Bronchial epithelial cell (primary cell): Measurements from ENCODE around the gene ACACB. TPM values are rescaled to one million over a fixed set of nuclear protein-coding genes. Genes with fewer than 3 reads are reported as not detected.

Experiments
- DNase-seq: peaks from one replicate; pipeline ENCODE4 v3.0.0-alpha.2; 2010; ENCODE audit warnings: low read depth
- FAIRE-seq: peaks from 2 replicates; lab custom pipeline; 2011; peaks lifted over from hg19 to GRCh38; lab: Jason Lieb, UNC
- H3K27me3 ChIP-seq: 2 replicates; pipeline ENCODE4 v1.5.1; 2011; ENCODE audit warnings: low read length; ENCODE audit not compliant: control insufficient read depth, insufficient read depth
- H3K36me3 ChIP-seq: 2 replicates; pipeline ENCODE4 v1.5.1; 2011; ENCODE audit warnings: low read length; ENCODE audit not compliant: control insufficient read depth, insufficient read depth
- H3K4me3 ChIP-seq: 2 replicates; pipeline ENCODE4 v1.5.1; 2011; ENCODE audit warnings: mild to moderate bottlenecking, low read depth, low read length, control low read depth
- CTCF ChIP-seq: IDR thresholded peaks from 2 replicates; pipeline ENCODE4 v1.5.1; 2011; ENCODE audit warnings: mild to moderate bottlenecking, moderate library complexity, low read length, control low read depth, inconsistent platforms; ENCODE audit not compliant: insufficient read depth, severe bottlenecking
- total RNA-seq: library from RNA; depleted of rRNA; stranded (reverse); fragments of >200 nt; gene quantifications from 2 replicates; pipeline ENCODE4 v1.2.1, GENCODE V29; 2014

ACACB gene
- total RNA-seq, 1 donor from 2014 or later: 0.79 TPM

DNA sequence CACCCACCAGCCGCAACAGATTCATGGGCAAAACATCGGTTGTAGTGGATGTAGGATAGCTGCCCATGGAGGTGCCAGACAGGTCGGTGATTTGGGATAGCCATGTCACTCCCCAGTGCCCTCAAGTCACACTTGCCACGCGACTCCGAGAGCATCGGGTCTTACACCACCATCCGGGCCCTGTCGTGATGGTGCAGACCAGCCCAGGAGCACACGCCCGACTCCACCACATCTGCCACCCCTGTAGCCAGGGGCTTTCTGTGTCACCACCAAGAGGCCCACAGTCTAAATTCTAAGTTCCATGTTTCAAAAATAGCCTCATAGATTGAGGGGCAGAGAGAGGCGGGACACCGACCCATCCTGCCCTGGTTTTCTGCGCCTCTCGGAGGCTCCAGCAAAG, 174.7 kb downstream of the ACACB start:
- no peak overlapping the region for H3K4me3 ChIP-seq
- H3K36me3 ChIP-seq: no peaks in the 10 kb centered on the region
- no peak for FAIRE-seq
- TF ChIP-seq CTCF: no peak
- peaks cover 5% of the 10 kb centered on the region for H3K27me3 ChIP-seq
- no peak for DNase-seq

DNA sequence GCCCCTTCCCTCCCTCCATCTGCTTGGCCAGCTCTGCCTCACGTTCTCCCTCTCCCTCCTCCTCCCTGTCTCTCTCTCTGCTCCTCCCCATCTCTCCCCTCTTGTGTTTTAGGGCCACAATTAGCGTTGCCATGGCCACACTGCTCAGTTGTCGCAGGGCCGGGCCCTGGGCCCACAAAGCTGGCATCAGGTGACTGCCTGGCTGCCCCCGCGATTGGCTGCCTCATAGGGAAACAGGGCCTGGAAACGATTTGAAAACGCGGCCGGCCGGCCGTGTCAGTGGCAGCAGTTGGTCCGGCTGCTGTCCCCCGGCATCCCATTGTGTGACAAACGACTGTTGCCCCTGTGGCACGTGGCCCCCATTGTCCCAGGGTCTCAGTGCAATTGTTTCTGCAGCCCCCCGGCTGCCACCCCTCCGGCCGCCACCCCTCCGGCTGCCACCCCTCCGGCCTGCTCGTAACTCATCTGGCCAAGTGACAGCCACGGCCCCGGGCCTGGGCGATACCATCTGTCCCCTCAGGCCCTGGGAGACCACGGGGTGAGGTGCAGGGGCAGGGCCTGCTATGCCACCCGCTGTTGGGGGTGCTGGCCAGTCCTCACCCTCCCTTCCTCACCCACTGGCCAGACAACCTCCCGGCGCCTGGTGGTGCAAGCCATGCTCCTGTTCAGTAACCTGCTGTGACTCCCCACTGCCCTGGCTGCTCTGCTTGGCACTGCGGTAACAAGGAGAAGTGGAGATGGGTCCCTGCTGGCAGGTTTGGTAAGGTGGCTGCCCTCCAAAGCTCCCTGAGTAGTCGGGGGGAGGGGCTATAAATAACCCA, 175.3 kb downstream of the ACACB start:
- no peak for TF ChIP-seq CTCF
- Histone ChIP-seq H3K36me3 (no peaks in the 10 kb centered on the region), H3K4me3 (no peak overlapping the region), H3K27me3 (peaks cover 5% of the 10 kb centered on the region)
- FAIRE-seq (no peak), DNase-seq (no peak)

- H3K36me3 ChIP-seq: no peaks in the 10 kb centered on the region
- peaks cover 5% of the 10 kb centered on the region for H3K27me3 ChIP-seq
- H3K4me3 ChIP-seq: no peak overlapping the region
- DNase-seq (no peak), FAIRE-seq (no peak)
- TF ChIP-seq CTCF: no peak
These were observed 175.9 kb downstream of the ACACB start for GRCh38 chr12:109292342-109292711.

- no peak for TF ChIP-seq CTCF
- H3K36me3 ChIP-seq: no peaks in the 10 kb centered on the region
- H3K27me3 ChIP-seq: peaks cover 5% of the 10 kb centered on the region
- DNase-seq: no peak
- FAIRE-seq: no peak
- no peak overlapping the region for H3K4me3 ChIP-seq
These were observed 176.7 kb downstream of the ACACB start for GRCh38 chr12:109293106-109293505.

GRCh38 chr12:109294286-109294796, 178.0 kb downstream of the ACACB start:
- TF ChIP-seq CTCF: no peak
- DNase-seq (no peak), FAIRE-seq (no peak)
- no peak overlapping the region for H3K4me3 ChIP-seq
- peaks cover 5% of the 10 kb centered on the region for H3K27me3 ChIP-seq
- H3K36me3 ChIP-seq: no peaks in the 10 kb centered on the region
